Measurements from ENCODE around the gene GIPR. TPM values are rescaled to one million over a fixed set of nuclear protein-coding genes. Genes with fewer than 3 reads are reported as not detected.

Gene GIPR
- total RNA-seq, 1 donor from 2014 or later = 1.3 TPM

DNA sequence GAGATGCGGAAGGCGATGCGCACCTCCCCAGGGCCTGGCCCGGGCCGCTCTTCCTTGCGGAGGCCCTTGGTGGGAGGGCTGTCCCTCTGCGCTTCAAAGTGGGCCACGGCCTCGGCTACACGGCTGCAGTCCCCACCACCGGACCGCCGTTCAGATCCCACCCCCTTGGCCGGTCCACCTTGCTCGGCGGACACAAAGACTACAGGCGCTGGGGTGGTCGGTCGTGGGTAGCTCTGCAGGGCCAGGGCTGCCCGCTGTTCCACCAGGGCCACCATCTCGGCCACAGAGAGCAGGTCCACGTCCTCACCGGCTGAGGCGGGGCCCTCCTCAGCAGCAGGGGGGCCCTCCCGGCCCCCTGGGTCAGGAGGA is 44.7 kb downstream of the GIPR start:
- H3K9me3 Mint-ChIP-seq (ENCODE audit: unreplicated experiment) = no peaks in the 10 kb centered on the region
- TF ChIP-seq, protein P1, sequence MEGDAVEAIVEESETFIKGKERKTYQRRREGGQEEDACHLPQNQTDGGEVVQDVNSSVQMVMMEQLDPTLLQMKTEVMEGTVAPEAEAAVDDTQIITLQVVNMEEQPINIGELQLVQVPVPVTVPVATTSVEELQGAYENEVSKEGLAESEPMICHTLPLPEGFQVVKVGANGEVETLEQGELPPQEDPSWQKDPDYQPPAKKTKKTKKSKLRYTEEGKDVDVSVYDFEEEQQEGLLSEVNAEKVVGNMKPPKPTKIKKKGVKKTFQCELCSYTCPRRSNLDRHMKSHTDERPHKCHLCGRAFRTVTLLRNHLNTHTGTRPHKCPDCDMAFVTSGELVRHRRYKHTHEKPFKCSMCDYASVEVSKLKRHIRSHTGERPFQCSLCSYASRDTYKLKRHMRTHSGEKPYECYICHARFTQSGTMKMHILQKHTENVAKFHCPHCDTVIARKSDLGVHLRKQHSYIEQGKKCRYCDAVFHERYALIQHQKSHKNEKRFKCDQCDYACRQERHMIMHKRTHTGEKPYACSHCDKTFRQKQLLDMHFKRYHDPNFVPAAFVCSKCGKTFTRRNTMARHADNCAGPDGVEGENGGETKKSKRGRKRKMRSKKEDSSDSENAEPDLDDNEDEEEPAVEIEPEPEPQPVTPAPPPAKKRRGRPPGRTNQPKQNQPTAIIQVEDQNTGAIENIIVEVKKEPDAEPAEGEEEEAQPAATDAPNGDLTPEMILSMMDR (IDR thresholded peaks at IDR 0.05) = no peak
- DNase-seq (ENCODE audit: extremely low spot score, unreplicated experiment) = no peak
- H3K4me3 Mint-ChIP-seq (ENCODE audit: unreplicated experiment) = no peak overlapping the region
- no peaks in the 10 kb centered on the region for H3K27me3 Mint-ChIP-seq (ENCODE audit: unreplicated experiment)
- peaks cover 14% of the 10 kb centered on the region for H3K36me3 Mint-ChIP-seq (ENCODE audit: unreplicated experiment)
- H3K4me1 Mint-ChIP-seq (ENCODE audit: unreplicated experiment) = peaks cover 21% of the 10 kb centered on the region
- no peak overlapping the region for H3K27ac Mint-ChIP-seq (ENCODE audit: unreplicated experiment)

DNA sequence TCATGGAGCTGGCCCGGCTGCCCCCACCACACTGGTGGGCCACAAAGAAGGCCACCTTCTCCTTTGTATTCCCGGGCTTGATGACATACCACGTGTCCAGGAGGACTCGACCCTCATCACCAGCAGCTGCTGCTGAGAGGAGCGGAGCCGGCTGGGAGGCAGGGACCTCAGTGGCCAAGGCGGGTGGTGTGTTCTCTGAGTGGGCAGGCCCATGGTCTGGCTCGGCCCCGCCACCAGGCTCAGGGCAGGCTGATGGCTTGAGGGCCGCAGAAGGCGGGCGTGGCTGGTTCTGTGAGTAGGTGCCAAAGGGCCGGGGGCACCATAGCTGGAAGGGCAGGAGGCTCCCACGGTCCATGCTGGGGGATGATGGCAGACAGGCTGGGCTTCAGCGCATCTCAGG is 45.1 kb downstream of the GIPR start:
- TF ChIP-seq, protein P1 (IDR thresholded peaks at IDR 0.05) = no peak
- Mint-ChIP-seq H3K27me3 (ENCODE audit: unreplicated experiment) (no peaks in the 10 kb centered on the region), H3K4me3 (ENCODE audit: unreplicated experiment) (no peak overlapping the region), H3K36me3 (ENCODE audit: unreplicated experiment) (peaks cover 14% of the 10 kb centered on the region), H3K9me3 (ENCODE audit: unreplicated experiment) (no peaks in the 10 kb centered on the region), H3K27ac (ENCODE audit: unreplicated experiment) (no peak overlapping the region), H3K4me1 (ENCODE audit: unreplicated experiment) (peaks cover 25% of the 10 kb centered on the region)
- no peak for DNase-seq (ENCODE audit: extremely low spot score, unreplicated experiment)

DNA sequence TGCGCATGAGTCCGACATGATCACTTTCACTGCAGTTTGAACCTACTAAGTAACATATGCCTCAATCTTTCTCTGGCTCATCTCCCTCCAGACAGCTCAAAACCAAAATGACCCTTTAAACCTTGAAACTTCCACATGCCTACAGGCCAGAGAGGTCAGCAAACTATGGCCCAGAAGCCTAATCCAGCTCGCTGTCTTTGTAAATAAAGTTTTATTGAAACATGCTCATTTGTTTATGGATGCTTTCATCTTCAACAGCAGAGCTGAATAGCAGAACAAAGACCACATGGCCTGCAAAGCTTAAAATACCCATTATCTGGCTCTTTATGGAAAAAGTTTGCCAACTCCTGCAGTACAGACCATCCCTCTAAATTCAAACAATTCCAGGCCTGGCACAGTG is 47.1 kb downstream of the GIPR start:
- DNase-seq (ENCODE audit: extremely low spot score, unreplicated experiment) = no peak
- H3K27ac Mint-ChIP-seq (ENCODE audit: unreplicated experiment) = no peak overlapping the region
- H3K9me3 Mint-ChIP-seq (ENCODE audit: unreplicated experiment) = no peaks in the 10 kb centered on the region
- TF ChIP-seq, protein P1 (IDR thresholded peaks at IDR 0.05) = no peak
- no peaks in the 10 kb centered on the region for H3K27me3 Mint-ChIP-seq (ENCODE audit: unreplicated experiment)
- peaks cover 29% of the 10 kb centered on the region for H3K4me1 Mint-ChIP-seq (ENCODE audit: unreplicated experiment)
- no peak overlapping the region for H3K4me3 Mint-ChIP-seq (ENCODE audit: unreplicated experiment)
- H3K36me3 Mint-ChIP-seq (ENCODE audit: unreplicated experiment) = peaks cover 15% of the 10 kb centered on the region

DNA sequence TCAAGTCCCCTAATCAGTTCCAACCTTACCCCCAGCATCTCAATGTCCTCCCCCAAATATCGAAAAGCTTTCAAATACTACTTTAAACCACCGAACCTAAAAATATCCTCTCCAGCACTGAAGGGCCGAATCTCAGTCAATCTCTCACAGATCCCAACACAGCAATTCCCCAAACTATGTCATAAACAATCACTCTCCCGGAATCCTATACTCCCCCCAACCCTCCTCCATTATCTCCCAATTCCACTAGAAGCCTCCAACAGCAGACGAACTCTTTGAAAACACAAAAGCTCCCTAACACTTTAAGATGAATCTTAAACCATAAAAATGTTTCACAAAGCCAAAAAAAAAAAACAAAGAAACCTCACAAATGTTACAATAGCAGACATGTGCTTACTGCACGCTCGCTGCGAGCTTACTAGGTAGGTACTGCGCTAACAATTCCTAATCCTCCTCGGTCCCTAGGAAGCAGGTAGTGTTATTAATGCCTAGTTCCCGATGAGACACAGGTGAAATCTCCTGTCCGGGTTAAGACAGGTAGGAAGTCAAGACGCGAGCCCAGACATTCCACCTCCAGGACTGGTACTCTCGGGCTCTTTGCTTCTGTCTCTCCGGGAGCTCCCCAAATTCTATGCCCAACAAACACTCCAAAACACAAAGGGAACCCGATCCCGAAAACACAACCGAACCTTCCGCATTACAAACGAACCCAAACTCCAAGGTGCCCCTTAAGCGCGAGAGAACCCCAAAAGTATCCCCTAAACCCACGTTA is 48.5 kb downstream of the GIPR start:
- Mint-ChIP-seq H3K27me3 (ENCODE audit: unreplicated experiment) (no peaks in the 10 kb centered on the region), H3K9me3 (ENCODE audit: unreplicated experiment) (no peaks in the 10 kb centered on the region), H3K36me3 (ENCODE audit: unreplicated experiment) (peaks cover 12% of the 10 kb centered on the region), H3K4me3 (ENCODE audit: unreplicated experiment) (peak overlapping the region; percentile 96), H3K4me1 (ENCODE audit: unreplicated experiment) (peaks cover 25% of the 10 kb centered on the region), H3K27ac (ENCODE audit: unreplicated experiment) (peak overlapping the region; percentile 100)
- DNase-seq (ENCODE audit: extremely low spot score, unreplicated experiment) = no peak
- TF ChIP-seq, protein P1 (IDR thresholded peaks at IDR 0.05) = no peak

DNA sequence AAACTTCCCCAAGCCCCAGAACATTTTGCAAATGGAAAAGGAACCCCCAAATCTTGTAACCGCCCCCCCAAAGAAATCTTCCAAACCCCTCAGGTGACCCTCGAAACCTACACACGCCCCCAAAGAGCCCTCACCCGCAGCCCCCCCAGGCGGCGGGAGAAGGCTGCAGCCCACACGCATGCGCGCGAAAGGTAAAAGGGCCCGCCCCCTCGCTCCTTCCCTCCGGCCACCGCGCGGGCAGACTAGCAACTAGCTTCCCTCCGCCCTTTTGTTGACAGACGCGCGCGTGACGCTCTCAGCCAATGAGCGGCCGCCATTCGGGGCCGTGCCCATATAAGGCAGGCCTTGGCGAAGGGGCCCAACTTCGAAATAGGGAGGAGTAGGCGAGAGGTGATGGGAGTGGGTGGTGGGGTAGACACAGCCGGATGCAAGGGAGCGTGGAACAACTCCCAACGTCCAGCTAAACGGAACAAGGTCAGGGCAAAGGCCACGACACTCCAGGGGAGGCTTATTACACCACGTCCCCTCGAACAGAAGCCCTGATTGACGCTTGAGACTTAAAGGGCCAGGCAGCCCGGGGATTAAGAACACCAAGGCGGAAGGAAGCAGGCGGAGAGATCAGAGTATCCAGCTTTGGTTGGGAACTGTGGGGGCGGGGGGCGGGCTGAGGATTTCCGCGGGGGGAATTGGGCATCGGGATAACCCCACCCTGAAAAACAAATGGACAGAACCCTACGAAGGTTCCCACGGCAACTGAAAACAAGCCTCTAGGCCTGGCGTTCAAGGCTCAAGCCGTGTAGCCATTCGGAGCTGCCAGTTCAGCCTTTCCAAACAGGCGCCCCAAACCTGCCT is 49.3 kb downstream of the GIPR start:
- Mint-ChIP-seq H3K4me3 (ENCODE audit: unreplicated experiment) (peak overlapping the region; percentile 96), H3K36me3 (ENCODE audit: unreplicated experiment) (peaks cover 11% of the 10 kb centered on the region), H3K27me3 (ENCODE audit: unreplicated experiment) (no peaks in the 10 kb centered on the region), H3K9me3 (ENCODE audit: unreplicated experiment) (no peaks in the 10 kb centered on the region), H3K27ac (ENCODE audit: unreplicated experiment) (peak overlapping the region; percentile 100), H3K4me1 (ENCODE audit: unreplicated experiment) (peaks cover 30% of the 10 kb centered on the region)
- peak; percentile 99 for DNase-seq (ENCODE audit: extremely low spot score, unreplicated experiment)
- TF ChIP-seq, protein P1 (IDR thresholded peaks at IDR 0.05) = no peak

Measured in osteocyte (in vitro differentiated cells).